ENCODE results near the gene NFIA.

GRCh38 chr1:61428146-61428545 lies 345.8 kb downstream of the NFIA start:
- TF ChIP-seq FOXK2 (IDR thresholded peaks at IDR 0.05) (no peak), POLR2AphosphoS5 (IDR thresholded peaks at IDR 0.05; ENCODE audit: low read depth, low read length) (no peak), CTCF (CRISPR knock-in tag; IDR thresholded peaks at IDR 0.05) (no peak), MAZ (IDR thresholded peaks at IDR 0.05; ENCODE audit: borderline replicate concordance, low read depth, low read length) (no peak), MAZ (CRISPR knock-in tag; IDR thresholded peaks at IDR 0.05; ENCODE audit: low read depth) (no peak), GATAD2A (CRISPR knock-in tag; IDR thresholded peaks at IDR 0.05) (no peak), ZFX (CRISPR knock-in tag; IDR thresholded peaks at IDR 0.05; ENCODE audit: low read depth) (no peak), ZNF709 (CRISPR knock-in tag; IDR thresholded peaks at IDR 0.05) (no peak), GPN1 (CRISPR knock-in tag; IDR thresholded peaks at IDR 0.05; ENCODE audit: borderline replicate concordance) (no peak)
- TF ChIP-seq, protein P1, sequence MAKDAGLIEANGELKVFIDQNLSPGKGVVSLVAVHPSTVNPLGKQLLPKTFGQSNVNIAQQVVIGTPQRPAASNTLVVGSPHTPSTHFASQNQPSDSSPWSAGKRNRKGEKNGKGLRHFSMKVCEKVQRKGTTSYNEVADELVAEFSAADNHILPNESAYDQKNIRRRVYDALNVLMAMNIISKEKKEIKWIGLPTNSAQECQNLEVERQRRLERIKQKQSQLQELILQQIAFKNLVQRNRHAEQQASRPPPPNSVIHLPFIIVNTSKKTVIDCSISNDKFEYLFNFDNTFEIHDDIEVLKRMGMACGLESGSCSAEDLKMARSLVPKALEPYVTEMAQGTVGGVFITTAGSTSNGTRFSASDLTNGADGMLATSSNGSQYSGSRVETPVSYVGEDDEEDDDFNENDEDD (CRISPR knock-in tag; IDR thresholded peaks at IDR 0.05; ENCODE audit: borderline replicate concordance), result no peak
- TF ChIP-seq, protein P2, sequence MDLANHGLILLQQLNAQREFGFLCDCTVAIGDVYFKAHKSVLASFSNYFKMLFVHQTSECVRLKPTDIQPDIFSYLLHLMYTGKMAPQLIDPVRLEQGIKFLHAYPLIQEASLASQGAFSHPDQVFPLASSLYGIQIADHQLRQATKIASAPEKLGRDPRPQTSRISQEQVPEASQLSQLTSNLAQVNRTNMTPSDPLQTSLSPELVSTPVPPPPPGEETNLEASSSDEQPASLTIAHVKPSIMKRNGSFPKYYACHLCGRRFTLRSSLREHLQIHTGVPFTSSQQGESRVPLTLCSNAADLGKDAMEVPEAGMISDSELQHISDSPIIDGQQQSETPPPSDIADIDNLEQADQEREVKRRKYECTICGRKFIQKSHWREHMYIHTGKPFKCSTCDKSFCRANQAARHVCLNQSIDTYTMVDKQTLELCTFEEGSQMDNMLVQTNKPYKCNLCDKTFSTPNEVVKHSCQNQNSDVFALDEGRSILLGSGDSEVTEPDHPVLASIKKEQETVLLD (CRISPR knock-in tag; IDR thresholded peaks at IDR 0.05; ENCODE audit: low read depth), result no peak
